IMR-90 (cell line): ENCODE measurements around the gene LATS2. TPM values are rescaled to one million over a fixed set of nuclear protein-coding genes. Genes with fewer than 3 reads are reported as not detected.

Experiments used
- ATAC-seq: fragments of 200-7000 bp; cut with Tn5 transposase; 2 replicates; pipeline ENCODE4 v1.9.1; 2020; ENCODE audit warnings: low read depth, mild to moderate bottlenecking, moderate library complexity
- BruUV-seq: library from RNA; stranded (reverse); fragments of 400-500 nt; replicated peaks from 2 replicates; lab custom pipeline; 2021; lab: Mats Ljungman, UMichigan
- CTCF ChIA-PET: fragments of 300-600 bp; formaldehyde crosslinking; extraction: SDS; loops from one replicate; lab custom pipeline; 2021; ENCODE audit warnings: antibody characterized with exemption; lab: Yijun Ruan, JAX
- POLR2A ChIA-PET: fragments of 300-600 bp; sonication (Branson Sonifier 250); formaldehyde crosslinking; loops from one replicate; lab custom pipeline; 2022; ENCODE audit warnings: antibody characterized with exemption; ENCODE audit not compliant: unreplicated experiment; lab: Charles Lee
- DNase-seq: peaks from one replicate; pipeline ENCODE4 v3.0.0; 2013
- H2AFZ ChIP-seq: replicated peaks from 2 replicates; pipeline ENCODE3; 2013; ENCODE audit warnings: low read length, mild to moderate bottlenecking; ENCODE audit not compliant: poor library complexity
- H2AK5ac ChIP-seq: 2 replicates; pipeline ENCODE4 v1.6.1; 2013; ENCODE audit warnings: low read depth, low read length, inconsistent platforms
- H2AK9ac ChIP-seq: replicated peaks from 2 replicates; pipeline ENCODE3; 2013; ENCODE audit warnings: mild to moderate bottlenecking, low read depth, low read length, moderate library complexity; ENCODE audit not compliant: poor library complexity
- H2BK120ac ChIP-seq: 2 replicates; pipeline ENCODE4 v1.6.1; 2013; ENCODE audit warnings: low read depth, low read length, inconsistent platforms
- H2BK15ac ChIP-seq: 3 replicates; pipeline ENCODE4 v1.6.1; 2013; ENCODE audit warnings: low read depth, low read length, inconsistent platforms
- H2BK20ac ChIP-seq: 2 replicates; pipeline ENCODE4 v1.6.1; 2013; ENCODE audit warnings: low read depth, mild to moderate bottlenecking, inconsistent platforms, low read length, moderate library complexity
- H2BK5ac ChIP-seq: 2 replicates; pipeline ENCODE4 v1.6.1; 2013; ENCODE audit warnings: mild to moderate bottlenecking, low read depth, low read length, inconsistent platforms; ENCODE audit not compliant: poor library complexity, severe bottlenecking
- H3K14ac ChIP-seq: replicated peaks from 2 replicates; pipeline ENCODE4 v1.6.1; 2013; ENCODE audit warnings: low read depth, low read length, inconsistent platforms
- H3K18ac ChIP-seq: 2 replicates; pipeline ENCODE4 v1.6.1; 2013; ENCODE audit warnings: low read depth, low read length, control low read depth
- H3K23ac ChIP-seq: 2 replicates; pipeline ENCODE4 v1.6.1; 2013; ENCODE audit warnings: low read depth, low read length, inconsistent platforms
- H3K27ac ChIP-seq: 2 replicates; pipeline ENCODE4 v1.5.1; 2013; ENCODE audit warnings: mild to moderate bottlenecking, control low read depth, low read length; ENCODE audit not compliant: insufficient read depth
- H3K27me3 ChIP-seq: 2 replicates; pipeline ENCODE4 v1.6.1; 2013; ENCODE audit warnings: low read length; ENCODE audit not compliant: control insufficient read depth, insufficient read depth
- H3K36me3 ChIP-seq: 2 replicates; pipeline ENCODE4 v1.6.1; 2013; ENCODE audit warnings: low read length, mixed read lengths; ENCODE audit not compliant: control insufficient read depth, insufficient read depth
- H3K4ac ChIP-seq: 2 replicates; pipeline ENCODE4 v1.6.1; 2013; ENCODE audit warnings: low read depth, low read length, inconsistent platforms
- H3K4me1 ChIP-seq: 2 replicates; pipeline ENCODE4 v1.6.1; 2013; ENCODE audit warnings: low read length, mixed read lengths; ENCODE audit not compliant: control insufficient read depth, insufficient read depth
- H3K4me2 ChIP-seq: 2 replicates; pipeline ENCODE4 v1.6.1; 2013; ENCODE audit warnings: low read depth, mild to moderate bottlenecking, control low read depth, low read length, moderate library complexity
- H3K4me3 ChIP-seq: 2 replicates; pipeline ENCODE4 v1.5.1; 2013; ENCODE audit warnings: low read depth, mild to moderate bottlenecking, control low read depth, low read length, moderate library complexity; ENCODE audit not compliant: insufficient read depth
- H3K56ac ChIP-seq: 2 replicates; pipeline ENCODE4 v1.6.1; 2013; ENCODE audit warnings: low read length, inconsistent platforms; ENCODE audit not compliant: insufficient read depth; ENCODE audit errors: extremely low read depth
- H3K79me1 ChIP-seq, 2 experiments: 2 replicates each; pipeline ENCODE4 v1.6.1; 2013; ENCODE audit warnings: low read length in 2 of 2, inconsistent platforms in 1 of 2, low read depth in 1 of 2
- H3K9ac ChIP-seq: 2 replicates; pipeline ENCODE4 v1.6.1; 2013; ENCODE audit warnings: low read depth, low read length, control low read depth
- H3K9me1 ChIP-seq: 2 replicates; pipeline ENCODE4 v1.6.1; 2013; ENCODE audit warnings: low read length, inconsistent platforms; ENCODE audit not compliant: insufficient read depth
- H3K9me3 ChIP-seq: 2 replicates; pipeline ENCODE4 v1.6.1; 2013; ENCODE audit warnings: low read length; ENCODE audit not compliant: control insufficient read depth, insufficient read depth
- H4K20me1 ChIP-seq: 2 replicates; pipeline ENCODE4 v1.6.1; 2013; ENCODE audit warnings: low read length, inconsistent platforms; ENCODE audit not compliant: insufficient read depth
- H4K5ac ChIP-seq: 2 replicates; pipeline ENCODE4 v1.6.1; 2013; ENCODE audit warnings: mild to moderate bottlenecking, low read depth, low read length, control low read depth
- H4K8ac ChIP-seq, 2 experiments: 2 replicates each; pipeline ENCODE4 v1.6.1; 2013; ENCODE audit warnings: low read depth in 2 of 2, low read length in 2 of 2, control low read depth in 1 of 2, inconsistent platforms in 1 of 2
- H4K91ac ChIP-seq: 2 replicates; pipeline ENCODE4 v1.6.1; 2013; ENCODE audit warnings: low read depth, low read length, inconsistent platforms; ENCODE audit not compliant: insufficient read depth
- BHLHE40 ChIP-seq: fragments of 150-350 bp; IDR thresholded peaks from 2 replicates; pipeline ENCODE4 v1.6.1; 2016; ENCODE audit warnings: mild to moderate bottlenecking, low read depth, low read length
- FOS ChIP-seq: fragments of 150-350 bp; IDR thresholded peaks from 2 replicates; pipeline ENCODE4 v1.6.1; 2016; ENCODE audit warnings: low read depth, low read length
- MAZ ChIP-seq: IDR thresholded peaks from 2 replicates; pipeline ENCODE4 v1.6.1; 2012; ENCODE audit warnings: low read depth, mild to moderate bottlenecking, low read length, improper control_type of control experiment, moderate library complexity, borderline replicate concordance
- MXI1 ChIP-seq: IDR thresholded peaks from 2 replicates; pipeline ENCODE4 v1.6.1; 2012; ENCODE audit warnings: low read depth, mild to moderate bottlenecking, low read length, moderate library complexity, borderline replicate concordance
- NFE2L2 ChIP-seq: fragments of 150-350 bp; IDR thresholded peaks from 2 replicates; pipeline ENCODE4 v1.6.1; 2016; ENCODE audit warnings: low read depth, mild to moderate bottlenecking, low read length
- RAD21 ChIP-seq: IDR thresholded peaks from 2 replicates; pipeline ENCODE4 v1.6.1; 2012; ENCODE audit warnings: low read length, improper control_type of control experiment
- RCOR1 ChIP-seq: IDR thresholded peaks from 2 replicates; pipeline ENCODE4 v1.6.1; 2012; ENCODE audit warnings: mild to moderate bottlenecking, low read length, improper control_type of control experiment; ENCODE audit not compliant: insufficient replicate concordance
- WGBS, 2 experiments: methylation state at CpG; one replicate each; pipeline versions ENCODE4 v1.1.5 to v1.1.7; 2013; ENCODE audit warnings: missing lambda C conversion rate in 2 of 2; ENCODE audit not compliant: insufficient read length in 1 of 2; ENCODE audit errors: extremely low coverage in 2 of 2; 5-methylcytosine and 5-hydroxymethylcytosine counted together
- dilution Hi-C: fragments of 300-500 bp; cut with HindIII; formaldehyde crosslinking; loops from one replicate; pipeline ENCODE4 v1.14.3; 2018; ENCODE audit warnings: low sequenced_read_pairs; ENCODE audit not compliant: unreplicated experiment
- in situ Hi-C: fragments of 300-500 bp; cut with MboI; formaldehyde crosslinking; loops from 3 replicates; pipeline ENCODE4 v1.14.3; 2019; ENCODE audit warnings: low sequenced_read_pairs, inconsistent platforms, mixed read lengths
- intact Hi-C: fragments of 100-400 bp; cut with micrococcal nuclease; formaldehyde crosslinking; loops from 2 replicates; pipeline ENCODE4 v1.10.0; 2022
- polyA plus RNA-seq, 3 experiments: library from polyadenylated mRNA; depleted of rRNA; stranded (reverse); fragments of >200 nt; gene quantifications; 2 replicates each; pipeline ENCODE4 v1.2.3, GENCODE V29; 2012; ENCODE audit warnings: low replicate concordance in 1 of 3
- total RNA-seq: library from RNA; depleted of rRNA; stranded (reverse); fragments of >200 nt; gene quantifications from 2 replicates; pipeline ENCODE4 v1.2.3, GENCODE V29; 2012

The LATS2 gene
- total and polyA plus RNA-seq, 2 of the 4 experiments (the other 2 are of a cell fraction) = 12.7 to 22.4 TPM

DNA sequence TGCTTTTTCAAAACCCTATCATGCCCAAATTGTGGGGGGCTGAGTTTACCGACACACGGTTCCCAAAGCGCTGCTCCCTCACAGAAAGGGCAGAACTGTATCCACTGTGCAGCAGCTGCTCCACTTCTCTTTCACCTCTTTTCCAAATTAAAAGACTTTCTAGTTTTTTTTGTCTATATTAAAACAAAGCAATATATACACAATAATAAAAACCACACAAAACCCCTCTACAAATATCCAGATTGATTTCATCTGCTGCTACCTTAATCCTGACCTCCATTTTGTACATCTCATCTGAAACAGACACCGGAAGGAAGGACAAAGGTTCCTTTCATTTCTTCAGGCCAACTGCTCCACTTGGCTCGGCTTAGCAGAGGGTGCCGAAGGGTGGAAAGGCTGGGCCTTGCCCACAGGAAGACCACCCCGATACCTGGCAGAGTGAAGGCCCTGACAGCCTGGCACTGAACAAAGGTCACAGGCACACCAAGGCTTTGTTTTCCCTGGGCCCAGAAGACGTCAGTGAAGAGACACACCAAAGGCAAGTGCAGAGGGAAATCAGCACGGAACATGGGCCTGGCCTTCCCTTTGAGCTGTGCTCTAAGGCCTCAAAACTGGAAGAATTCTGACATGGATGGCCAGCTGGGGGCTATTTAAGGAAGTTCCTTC lies 71.6 kb downstream of the LATS2 start (continued):
- TF ChIP-seq MAZ = no peak

DNA sequence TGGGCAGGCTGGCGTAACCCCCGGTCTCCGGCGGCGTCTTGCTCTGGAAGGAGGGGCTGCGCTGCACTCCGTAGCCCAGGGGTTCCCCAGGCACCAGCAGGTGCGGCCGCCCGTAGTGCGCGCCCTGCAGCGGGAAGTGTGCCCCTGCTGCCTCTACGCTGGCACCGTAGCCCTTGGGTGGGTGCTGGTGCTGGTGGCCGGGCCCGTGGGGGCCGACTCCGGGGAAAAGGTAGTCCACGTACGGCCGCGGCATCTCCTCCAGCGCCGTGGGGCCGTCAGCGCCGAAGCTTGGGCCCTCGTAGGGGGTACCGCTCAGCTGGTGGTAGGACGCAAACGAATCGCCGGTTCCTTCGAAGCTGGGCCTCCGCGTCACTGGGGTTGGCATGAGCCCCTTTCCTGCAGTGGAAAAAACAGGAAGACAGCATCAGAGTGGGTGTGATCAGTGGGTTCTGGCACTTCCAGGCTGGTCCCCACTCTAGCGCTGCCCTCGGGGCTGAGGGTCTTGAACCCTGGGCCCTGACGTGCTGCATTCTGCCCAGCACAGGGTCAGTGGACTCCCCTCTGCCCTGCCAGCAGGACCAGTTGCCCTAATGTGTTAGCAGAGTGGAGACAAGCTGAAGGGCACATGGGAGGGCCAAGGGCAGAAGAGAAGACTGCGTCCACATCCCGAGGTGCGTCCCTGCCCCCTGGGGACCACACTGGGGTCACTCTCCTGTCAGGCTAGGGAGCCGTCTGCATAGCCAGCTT lies 72.3 kb downstream of the LATS2 start:
- Histone ChIP-seq H2AK9ac (peak overlapping the region; percentile 45), H3K27ac (peak overlapping the region; percentile 85; the same call in 1 of the 2 replicates), H2BK20ac (no peak overlapping the region), H2BK120ac (no peak overlapping the region), H2AK5ac (no peak overlapping the region), H4K5ac (no peak overlapping the region; the same call in 1 of the 2 replicates), H3K27me3 (no peaks in the 10 kb centered on the region), H3K79me1 (peaks cover 35 to 74% of the 10 kb centered on the region in 2 experiments), H3K18ac (no peak overlapping the region; the same call in 1 of the 2 replicates), H4K20me1 (peaks cover 74% of the 10 kb centered on the region), H3K9me3 (no peaks in the 10 kb centered on the region), H2BK5ac (no peak overlapping the region), H3K4me3 (no peak overlapping the region), H3K9me1 (peaks cover 26% of the 10 kb centered on the region), H3K4me2 (no peak overlapping the region; the same call in 1 of the 2 replicates), H3K36me3 (peaks cover 55% of the 10 kb centered on the region), H3K4ac (no peak overlapping the region; the same call in 1 of the 2 replicates), H3K9ac (no peak overlapping the region), H3K56ac (no peak overlapping the region), H4K91ac (no peak overlapping the region), H3K4me1 (peaks cover 10% of the 10 kb centered on the region), H2AFZ (peak overlapping the region; percentile 52), H3K23ac (no peak overlapping the region), H3K14ac (no peak overlapping the region), H4K8ac (no peak overlapping the region), H2BK15ac (no peak overlapping the region)
- 97% methylated on average over 24 of the region's 44 CpGs; no CpG with 5 or more reads in 1 of the 2 experiments for WGBS, 2 experiments
- ATAC-seq = no peak
- no peak for TF ChIP-seq MXI1
- no peak for TF ChIP-seq BHLHE40
- no peak for TF ChIP-seq RCOR1
- TF ChIP-seq NFE2L2 = no peak
- no peak for TF ChIP-seq RAD21
- TF ChIP-seq FOS = no peak
- in situ Hi-C loops = no loop called here
- ChIA-PET POLR2A (no interaction called here), CTCF (no interaction called here)
- DNase-seq = no peak
- intact Hi-C loops = no loop called here
- dilution Hi-C loops = no loop called here
- no TSS peak for BruUV-seq
